Testis (tissue), 3 donors: ENCODE measurements around the gene TELO2. TPM values are rescaled to one million over a fixed set of nuclear protein-coding genes. Genes with fewer than 3 reads are reported as not detected.

Source experiments
- DNase-seq: peaks from one replicate; pipeline ENCODE4 v3.0.0-alpha.2; 2019
- H3K27ac ChIP-seq, 2 donors: fragments of 200-600 bp; sonication (generic); one replicate each; pipeline ENCODE4 v1.5.1; 2019
- H3K27me3 ChIP-seq: fragments of 200-600 bp; sonication (generic); one replicate; pipeline ENCODE4 v1.5.1; 2019
- H3K36me3 ChIP-seq: fragments of 200-600 bp; sonication (generic); one replicate; pipeline ENCODE4 v1.5.1; 2017; ENCODE audit warnings: low read depth; ENCODE audit errors: missing control alignments
- H3K4me1 ChIP-seq: fragments of 200-600 bp; sonication (generic); one replicate; pipeline ENCODE4 v1.5.1; 2019
- H3K4me3 ChIP-seq, 2 donors: fragments of 200-600 bp; sonication (generic); one replicate each; pipeline ENCODE4 v1.5.1; 2017 to 2019
- H3K9me3 ChIP-seq: fragments of 200-600 bp; sonication (generic); one replicate; pipeline ENCODE4 v1.5.1; 2017
- CTCF ChIP-seq, 3 experiments: fragments of 450-650 bp in 2 of 3; fragments of 200-600 bp in 1 of 3; sonication (generic) in 1 of 3; IDR thresholded peaks; one replicate each; pipeline ENCODE4 v1.5.1; 2016 to 2019; ENCODE audit warnings: antibody characterized with exemption in 3 of 3, mild to moderate bottlenecking in 2 of 3, moderate library complexity in 1 of 3
- POLR2A ChIP-seq: fragments of 450-650 bp; IDR thresholded peaks from one replicate; pipeline ENCODE4 v1.6.1; 2017; ENCODE audit warnings: antibody characterized with exemption, mild to moderate bottlenecking, moderate library complexity
- WGBS, 2 donors: methylation state at CpG; one replicate each; pipeline ENCODE4 v1.1.5; 2018; 5-methylcytosine and 5-hydroxymethylcytosine counted together
- intact Hi-C: fragments of 100-400 bp; cut with DNase I; formaldehyde crosslinking; loops from one replicate; pipeline ENCODE4 v1.15.1; 2023; ENCODE audit warnings: low total_unique reads
- polyA plus RNA-seq: library from polyadenylated mRNA; stranded (reverse); fragments of 350-450 nt; fragmentation: Illumina TruSeq; extraction: RNeasy Lipid Tissue Mini Kit (QIAGEN cat#74804); gene quantifications from one replicate; pipeline ENCODE4 v1.2.3, GENCODE V29; 2014; ENCODE audit warnings: low read depth, low replicate concordance; ENCODE audit not compliant: insufficient read depth
- total RNA-seq, 2 donors: library from RNA; depleted of rRNA; stranded (reverse); fragments of >200 nt; gene quantifications; one replicate each; pipeline ENCODE4 v1.2.3, GENCODE V29; 2016

The TELO2 gene
- total and polyA plus RNA-seq, 3 donors from 2014 or later = 25.7 to 46.0 (median 45.2) TPM

DNA sequence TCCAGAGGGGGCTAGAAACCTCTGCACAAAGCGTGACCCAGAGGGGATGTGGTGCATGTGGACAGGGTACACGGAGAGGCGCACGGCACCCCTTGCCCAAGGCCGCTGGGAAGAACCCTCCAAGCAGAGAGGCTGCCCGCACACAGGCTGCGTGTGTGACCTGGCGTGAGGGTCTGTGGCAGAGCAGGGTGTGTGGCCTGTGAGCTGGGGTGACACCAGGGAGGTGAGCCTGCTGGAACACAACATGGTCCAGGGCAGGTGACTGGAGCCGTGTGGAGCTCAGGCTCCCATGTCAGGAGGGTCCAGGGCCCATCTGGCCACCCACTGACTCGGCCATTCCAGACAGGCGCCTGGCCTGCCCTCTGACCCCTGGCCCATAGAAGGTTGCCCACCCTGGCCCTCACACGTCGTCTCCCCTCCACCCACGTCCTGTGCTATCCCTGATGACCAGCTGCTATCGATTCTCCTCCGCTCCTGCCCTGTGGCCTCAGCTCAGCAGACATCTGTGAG, 25.5 kb downstream of the TELO2 start:
- DNase-seq = no peak
- Histone ChIP-seq H3K4me1 (no peaks in the 10 kb centered on the region), H3K36me3 (no peaks in the 10 kb centered on the region), H3K27me3 (no peaks in the 10 kb centered on the region), H3K27ac (no peak overlapping the region), H3K4me3 (no peak overlapping the region), H3K9me3 (no peaks in the 10 kb centered on the region)
- WGBS, 2 donors = 85 to 95% methylated on average over 7 to 16 of the region's 16 CpGs
- TF ChIP-seq CTCF (IDR thresholded peaks at IDR 0.05) (no peak), POLR2A (no peak)
- intact Hi-C loops = no loop called here

GRCh38 chr16:1519831-1520230, 26.7 kb downstream of the TELO2 start:
- Histone ChIP-seq H3K27ac (no peak overlapping the region), H3K4me3 (no peak overlapping the region), H3K4me1 (no peaks in the 10 kb centered on the region), H3K36me3 (no peaks in the 10 kb centered on the region), H3K9me3 (no peaks in the 10 kb centered on the region), H3K27me3 (no peaks in the 10 kb centered on the region)
- intact Hi-C loops = no loop called here
- DNase-seq = no peak
- TF ChIP-seq CTCF (IDR thresholded peaks at IDR 0.05) (no peak), POLR2A (no peak)
- WGBS, 2 donors = 90 to 97% methylated on average over 7 to 17 of the region's 17 CpGs

GRCh38 chr16:1520461-1520860, 27.3 kb downstream of the TELO2 start:
- intact Hi-C loops = no loop called here
- Histone ChIP-seq H3K4me1 (no peaks in the 10 kb centered on the region), H3K36me3 (no peaks in the 10 kb centered on the region), H3K9me3 (no peaks in the 10 kb centered on the region), H3K4me3 (no peak overlapping the region), H3K27ac (no peak overlapping the region), H3K27me3 (no peaks in the 10 kb centered on the region)
- 90 to 93% methylated on average over 8 to 19 of the region's 19 CpGs for WGBS, 2 donors
- no peak for DNase-seq
- TF ChIP-seq CTCF (IDR thresholded peaks at IDR 0.05) (no peak), POLR2A (no peak)

DNA sequence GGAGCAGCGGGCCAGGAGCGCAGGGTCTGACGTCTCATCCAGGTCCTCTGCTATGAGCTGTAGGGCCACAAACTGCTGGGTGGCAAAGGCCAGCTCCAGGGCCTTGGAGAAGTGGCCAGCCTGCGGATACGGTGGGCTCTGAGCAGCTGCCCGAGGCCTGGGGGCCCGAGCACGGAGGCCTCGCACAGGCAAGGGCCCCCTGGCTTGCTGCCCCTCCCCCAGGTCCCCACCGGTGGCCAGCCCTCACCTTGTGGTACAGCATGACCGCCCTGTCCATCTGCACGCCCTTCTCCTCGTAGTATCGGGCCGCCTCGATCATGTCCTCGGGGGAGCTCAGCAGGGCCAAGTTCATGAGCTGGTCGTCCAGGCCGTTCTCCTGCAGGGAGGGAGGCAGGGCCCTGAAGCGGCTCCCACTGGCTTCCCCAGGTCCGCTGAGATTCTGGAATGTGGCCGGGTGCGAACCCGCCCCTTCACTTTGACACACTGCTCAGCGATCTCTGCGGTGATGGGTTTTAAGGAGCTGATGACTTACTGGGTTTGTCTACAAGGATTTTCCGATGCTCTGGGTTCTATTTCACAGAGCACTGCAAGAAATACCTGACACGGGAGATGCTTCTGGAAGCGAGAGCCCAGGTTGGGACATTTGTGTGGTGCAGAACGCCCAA, 30.6 kb downstream of the TELO2 start:
- Histone ChIP-seq H3K4me1 (peaks cover 19% of the 10 kb centered on the region), H3K9me3 (no peaks in the 10 kb centered on the region), H3K27me3 (no peaks in the 10 kb centered on the region), H3K27ac (no peak overlapping the region), H3K36me3 (no peaks in the 10 kb centered on the region), H3K4me3 (no peak overlapping the region)
- 93 to 95% methylated on average over 23 to 29 of the region's 30 CpGs for WGBS, 2 donors
- intact Hi-C loops = no loop called here
- TF ChIP-seq POLR2A (no peak), CTCF (IDR thresholded peaks at IDR 0.05) (no peak)
- DNase-seq = no peak

DNA sequence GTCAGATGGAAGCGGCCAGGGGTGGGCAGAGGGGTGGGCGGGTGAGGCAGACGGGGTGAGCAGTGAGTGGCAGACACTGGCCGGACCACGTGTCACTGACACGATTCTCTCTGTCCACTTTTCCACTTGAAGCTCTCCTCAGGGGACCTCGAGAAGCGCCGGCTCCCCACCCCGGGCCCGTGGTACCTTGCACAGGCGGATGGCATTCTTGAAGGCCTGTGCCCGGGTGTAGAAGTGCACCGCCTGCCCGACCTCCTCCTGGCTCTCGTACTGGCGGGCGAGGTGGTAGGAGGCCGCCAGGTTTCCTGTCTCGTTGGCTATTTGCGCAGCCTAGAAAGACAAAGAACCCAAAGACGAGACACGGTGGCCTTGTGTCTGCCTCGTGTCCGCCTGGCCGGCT, 31.2 kb downstream of the TELO2 start:
- DNase-seq = no peak
- Histone ChIP-seq H3K27me3 (no peaks in the 10 kb centered on the region), H3K4me1 (peaks cover 24% of the 10 kb centered on the region), H3K27ac (no peak overlapping the region), H3K4me3 (no peak overlapping the region), H3K36me3 (no peaks in the 10 kb centered on the region), H3K9me3 (no peaks in the 10 kb centered on the region)
- TF ChIP-seq POLR2A = no peak
- TF ChIP-seq CTCF (IDR thresholded peaks at IDR 0.05) = no peak
- WGBS, 2 donors = 94 to 96% methylated on average over 18 to 26 of the region's 26 CpGs
- intact Hi-C loops = no loop called here
